ENCODE data around the gene ZNF207.
"Not testable (repeated sequence)": the region's sequence is repeated elsewhere in the genome, so short reads cannot be mapped to it uniquely, and the experiment has no call there.

Gene ZNF207

DNA sequence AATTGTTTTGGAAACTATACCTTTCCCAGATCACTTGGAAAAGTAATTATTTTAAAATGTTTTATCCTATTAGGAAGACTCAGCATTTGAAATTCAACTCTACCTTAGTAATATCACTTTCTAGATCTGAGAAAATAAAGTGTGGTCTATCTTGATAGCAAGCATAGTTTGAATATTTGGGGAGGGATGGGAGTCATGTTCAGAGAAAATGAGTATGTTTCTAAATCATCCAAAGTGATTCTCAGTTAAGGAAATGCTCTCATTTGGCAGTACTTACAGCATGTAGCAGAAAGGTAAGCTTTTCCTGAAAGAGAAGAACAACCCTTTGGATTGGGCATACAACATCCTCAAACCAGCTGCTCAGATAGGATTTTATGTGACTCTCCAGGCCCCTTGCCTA lies 14.9 kb upstream of the ZNF207 start:
- no peak for DNase-seq (ENCODE audit: low read depth in 1 of 2, low spot score in 1 of 2)

DNA sequence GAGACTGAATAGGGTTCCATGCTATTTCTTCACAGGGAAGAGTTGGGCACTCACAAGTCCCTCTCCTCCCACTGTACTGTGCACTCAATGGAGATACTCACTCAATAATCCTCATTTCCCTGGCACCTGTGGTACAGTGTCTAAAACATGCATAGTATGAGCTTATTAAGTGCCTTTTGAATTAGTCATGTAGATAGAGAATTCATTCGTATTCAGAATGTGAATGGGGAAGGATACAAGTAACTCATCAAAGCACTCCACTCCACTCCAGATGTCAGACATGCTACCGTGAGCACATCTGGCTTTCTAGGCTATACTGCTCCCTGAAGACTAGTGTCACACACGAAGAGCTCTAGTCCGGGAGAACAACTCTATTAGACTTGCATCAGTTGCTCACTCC lies 14.3 kb upstream of the ZNF207 start:
- no peak for DNase-seq (ENCODE audit: low read depth in 1 of 2, low spot score in 1 of 2)

DNA sequence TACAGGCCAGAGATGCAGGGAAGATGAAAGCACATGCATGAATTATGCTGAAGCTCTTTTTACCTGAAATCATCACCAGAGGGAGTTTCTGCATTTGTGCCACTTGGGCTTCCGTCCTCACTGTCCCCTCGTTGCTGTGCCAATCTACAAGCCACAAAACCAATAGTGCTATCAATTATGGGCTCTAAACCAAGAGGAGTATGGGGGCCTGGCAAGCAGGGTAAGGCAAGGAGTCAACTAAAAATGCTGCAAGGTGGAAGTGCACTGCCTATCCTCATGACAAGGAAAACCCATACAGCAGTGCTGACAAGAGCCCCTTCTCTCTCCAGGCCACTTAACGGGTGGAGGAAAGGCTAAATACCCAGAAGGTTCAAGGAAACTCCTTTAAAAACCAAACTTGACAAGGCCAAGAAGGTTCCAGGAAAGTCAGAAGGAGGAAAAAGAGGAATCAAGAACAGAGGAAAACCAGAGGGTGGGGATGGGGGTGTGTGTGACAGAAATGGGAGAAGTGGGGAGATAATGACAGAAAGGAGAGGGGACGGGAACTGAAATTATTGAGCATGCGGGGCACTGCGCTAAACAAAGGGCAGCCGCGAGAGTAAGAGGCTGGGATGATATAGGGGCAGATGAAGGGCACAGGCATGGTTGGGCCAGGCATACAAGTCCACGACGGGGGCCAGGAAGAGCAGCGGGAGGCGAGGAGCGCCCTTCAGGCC lies 8.7 kb upstream of the ZNF207 start:
- DNase-seq (ENCODE audit: low read depth in 1 of 2, low spot score in 1 of 2), result no peak

DNA sequence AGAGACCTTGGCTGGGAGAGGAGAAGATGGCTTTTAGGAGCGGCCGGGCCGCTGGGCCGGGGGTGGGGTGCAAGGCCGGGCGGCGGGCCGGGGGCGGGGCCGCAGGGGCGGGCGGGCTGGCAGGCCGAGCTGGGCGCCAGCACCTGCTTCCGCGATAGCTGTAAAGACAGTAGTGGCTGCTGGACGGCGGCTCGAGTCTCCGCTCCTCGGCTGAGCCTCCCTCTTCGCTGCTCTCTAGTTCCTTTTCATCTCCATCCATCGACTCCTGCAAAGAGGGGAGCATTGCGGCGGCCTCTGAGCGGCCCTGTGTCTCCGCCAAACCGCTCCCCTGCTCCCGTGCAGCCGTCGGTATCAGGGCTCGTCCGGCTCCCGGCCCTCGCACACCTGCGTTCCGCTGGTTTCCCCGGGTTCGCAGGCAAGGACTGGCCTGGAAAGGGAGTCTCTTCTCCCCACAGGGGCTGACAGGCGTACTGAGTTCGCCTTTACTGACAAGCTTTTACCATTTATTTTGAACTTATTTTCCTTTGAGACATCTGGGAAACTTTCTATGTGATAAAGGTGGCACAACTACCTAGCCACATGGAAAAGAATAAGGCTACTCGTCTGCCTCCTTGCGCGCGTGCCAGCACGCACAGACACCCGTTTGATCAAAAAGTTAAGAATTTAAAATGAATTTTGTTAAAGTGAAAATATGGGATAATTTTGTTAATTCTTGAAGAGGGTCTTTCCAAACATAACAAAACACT lies 7.9 kb upstream of the ZNF207 start, which contains the start of gene C17orf75:
TSS of gene C17orf75 (minus strand) at position 317 of the 746 bp plus-strand sequence. CDS start at position 283, 34 bp downstream.
- peak; percentile 61 to 64 for DNase-seq (ENCODE audit: low read depth in 1 of 2, low spot score in 1 of 2)

- DNase-seq (ENCODE audit: low read depth in 1 of 2, low spot score in 1 of 2), result no peak
These were observed 7.2 kb upstream of the ZNF207 start for GRCh38 chr17:32342603-32343325.

DNA sequence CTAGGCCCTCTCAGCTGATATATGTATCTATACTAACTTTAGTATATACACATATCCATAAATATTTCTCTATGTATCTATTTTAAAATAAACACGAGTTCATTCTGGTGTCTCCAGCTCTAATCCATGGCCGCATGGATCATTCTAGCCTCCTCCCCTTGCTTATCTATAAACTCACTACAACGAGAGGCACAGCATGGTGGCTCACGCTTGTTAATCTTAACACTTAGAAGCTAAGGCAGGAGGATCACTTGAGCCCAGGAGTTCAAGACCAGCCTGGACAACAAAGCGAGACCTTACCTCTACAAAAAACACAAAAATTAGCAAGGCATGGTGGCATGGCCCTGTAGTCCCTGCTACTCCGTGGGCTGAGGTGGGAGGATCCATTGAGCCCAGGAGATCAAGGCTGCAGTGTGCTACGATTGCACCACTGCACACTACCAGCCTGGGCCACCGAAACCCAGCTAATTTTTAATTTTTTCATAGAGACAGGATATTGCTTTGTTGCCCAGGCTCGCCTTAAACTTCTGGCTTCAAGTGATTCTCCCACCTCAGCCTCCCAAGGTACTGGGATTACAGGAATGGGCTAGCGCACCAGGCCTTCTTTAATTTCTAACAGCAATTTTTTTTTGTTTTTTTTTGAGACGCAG lies 3.9 kb upstream of the ZNF207 start:
- DNase-seq (ENCODE audit: low read depth in 1 of 2, low spot score in 1 of 2), result no peak

- no peak for DNase-seq (ENCODE audit: low read depth in 1 of 2, low spot score in 1 of 2)
These were observed 1.5 kb upstream of the ZNF207 start for GRCh38 chr17:32348483-32348800.

DNA sequence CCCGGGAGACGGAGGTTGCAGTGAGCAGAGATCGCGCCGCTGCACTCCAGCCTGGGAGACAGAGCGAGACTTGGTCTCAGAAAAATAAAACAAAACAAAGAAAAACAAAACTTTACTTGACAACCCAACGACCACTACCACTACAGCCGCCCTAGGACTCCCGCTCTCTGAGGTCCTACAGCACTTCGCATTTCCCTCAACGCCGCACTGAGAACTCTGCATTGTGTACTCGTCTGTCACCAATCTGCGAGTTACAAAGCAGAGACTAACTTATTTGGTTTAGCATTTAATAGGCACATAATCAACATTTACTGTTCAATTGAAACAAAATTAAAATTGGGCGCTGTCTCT lies 479 bp upstream of the ZNF207 start:
- DNase-seq (ENCODE audit: low read depth in 1 of 2, low spot score in 1 of 2), result no peak

DNA sequence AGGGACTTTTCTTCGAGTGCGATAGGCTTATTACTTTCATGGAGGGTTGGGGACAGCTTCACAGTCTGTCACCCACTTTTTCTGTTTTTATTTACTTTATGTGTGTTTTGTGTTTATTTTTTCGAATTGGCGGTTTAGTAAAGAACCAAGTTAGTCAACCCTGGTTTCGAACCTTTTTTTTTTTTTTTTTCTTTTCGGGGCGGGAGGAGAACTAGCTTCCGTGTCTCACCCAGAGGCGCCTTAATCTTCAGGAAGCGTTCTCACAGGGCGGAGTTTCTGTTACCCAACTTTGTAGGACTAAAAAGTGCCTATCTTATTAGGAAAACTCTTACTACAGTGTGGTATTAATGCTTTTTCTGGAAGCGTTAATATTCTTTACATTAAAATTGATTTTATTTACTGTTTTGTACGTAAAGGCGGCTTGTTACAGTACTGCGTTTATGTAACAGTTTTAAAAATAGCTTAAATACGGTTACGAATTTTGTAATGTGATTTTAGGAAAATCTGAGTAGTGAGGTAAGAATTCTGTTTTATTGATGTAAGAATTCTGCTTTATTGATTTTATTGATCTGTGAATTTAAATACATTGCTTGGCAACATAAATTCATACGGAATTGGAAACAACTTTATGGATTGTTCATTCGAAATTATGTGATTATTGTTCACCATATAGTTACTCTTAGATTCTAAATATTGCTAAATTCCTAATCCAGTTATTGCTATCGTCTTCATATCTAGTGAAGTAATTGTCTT lies 885 bp downstream of the ZNF207 start:
- peak in 1 of 2 donors; percentile 13 for DNase-seq (ENCODE audit: low read depth in 1 of 2, low spot score in 1 of 2)

- not testable (repeated sequence) for DNase-seq (ENCODE audit: low read depth in 1 of 2, low spot score in 1 of 2)
These were observed 2.8 kb downstream of the ZNF207 start for GRCh38 chr17:32352734-32353133.

DNA sequence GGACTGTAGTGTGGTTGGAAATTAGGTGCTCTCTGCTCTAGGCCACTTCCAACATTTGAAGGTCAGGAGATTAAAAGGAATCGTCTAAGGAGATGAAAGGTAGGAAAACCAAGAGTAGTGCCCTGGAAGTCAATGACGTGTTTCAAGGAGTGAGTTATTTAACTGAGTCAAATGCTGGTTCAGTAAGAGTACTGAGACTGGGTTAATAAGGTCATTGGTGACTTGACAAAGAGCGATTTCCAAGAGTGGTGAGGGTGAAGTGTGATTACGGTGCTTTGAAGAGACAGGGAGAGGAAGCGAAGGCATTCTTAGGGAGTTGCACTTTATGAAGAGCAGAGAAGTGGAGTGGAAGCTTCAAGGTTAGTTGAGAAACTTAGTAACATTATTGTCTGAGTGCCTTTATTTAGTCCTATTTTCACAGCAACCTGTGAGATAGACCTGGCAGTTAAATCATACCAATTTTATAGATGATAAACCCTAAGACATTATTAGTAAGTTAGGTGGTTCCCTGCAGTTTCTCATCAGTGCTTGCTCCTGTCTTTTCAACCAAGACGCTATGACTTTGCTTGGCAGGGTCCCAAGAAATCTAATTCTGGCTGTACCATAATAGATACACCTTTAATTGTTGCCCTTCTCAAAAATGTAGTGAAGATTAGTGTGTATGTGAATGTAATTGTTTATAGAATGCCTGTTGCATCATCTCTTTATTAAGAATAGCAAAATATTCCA lies 5.9 kb downstream of the ZNF207 start:
- no peak for DNase-seq (ENCODE audit: low read depth in 1 of 2, low spot score in 1 of 2)

- DNase-seq (ENCODE audit: low read depth in 1 of 2, low spot score in 1 of 2), result no peak
These were observed 6.4 kb downstream of the ZNF207 start for GRCh38 chr17:32356378-32356743.

GRCh38 chr17:32356750-32357149 lies 6.8 kb downstream of the ZNF207 start:
- no peak for DNase-seq (ENCODE audit: low read depth in 1 of 2, low spot score in 1 of 2)

DNA sequence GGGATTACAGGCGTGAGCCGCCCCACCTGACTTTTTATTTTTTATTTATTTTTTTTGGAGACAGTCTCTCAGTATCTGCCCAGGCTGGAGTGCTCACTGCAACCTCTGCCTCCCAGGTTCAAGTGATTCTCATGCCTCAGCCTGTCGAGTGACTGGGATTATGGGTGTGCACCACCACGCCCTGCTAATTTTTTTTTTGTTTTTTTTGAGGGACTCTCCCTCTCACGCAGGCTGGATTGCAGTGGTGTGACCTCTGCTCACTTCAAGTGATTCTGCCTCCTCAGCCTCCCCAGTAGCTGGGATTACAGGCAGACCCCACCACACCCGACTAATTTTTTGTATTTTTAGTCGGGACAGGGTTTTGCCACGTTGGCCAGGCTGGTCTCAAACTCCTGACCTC lies 7.7 kb downstream of the ZNF207 start:
- no peak for DNase-seq (ENCODE audit: low read depth in 1 of 2, low spot score in 1 of 2)

DNA sequence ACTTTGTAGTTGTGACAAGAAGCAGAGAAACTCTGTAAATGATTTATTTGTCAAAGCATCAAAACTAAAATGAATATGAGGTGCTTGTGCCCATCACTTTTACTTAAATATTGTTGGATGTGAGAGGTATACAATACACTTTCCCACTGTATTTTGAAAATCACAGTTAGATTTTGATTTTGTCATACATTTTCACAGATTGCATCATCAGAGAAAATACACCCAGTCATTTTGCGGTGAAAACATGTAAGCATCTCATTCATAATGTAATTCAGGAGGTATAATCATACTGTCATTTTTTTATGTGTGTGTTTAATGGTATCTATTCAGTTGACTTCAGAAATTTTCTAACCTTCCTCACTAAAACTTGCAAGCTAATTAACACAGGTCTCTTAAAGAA lies 11.3 kb downstream of the ZNF207 start:
- no peak for DNase-seq (ENCODE audit: low read depth in 1 of 2, low spot score in 1 of 2)

DNA sequence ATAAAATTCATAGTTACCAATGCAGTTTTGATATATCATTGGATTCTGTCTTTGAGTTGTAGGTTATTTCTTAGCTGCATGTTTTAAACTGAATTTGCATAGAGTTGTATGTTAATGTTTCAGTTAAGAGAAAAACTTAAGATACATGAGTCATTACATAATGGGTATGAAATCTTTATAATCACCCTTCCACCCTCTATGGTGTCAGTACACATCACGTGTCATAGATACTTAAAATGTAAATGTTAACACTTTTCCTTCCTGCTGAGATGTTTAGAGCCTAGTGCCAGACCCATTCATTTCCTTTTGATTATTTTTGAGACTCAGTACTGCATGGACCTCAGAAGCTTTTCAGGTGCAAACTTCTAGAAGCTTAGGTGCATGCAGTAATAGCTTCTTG lies 20.5 kb downstream of the ZNF207 start:
- no peak for DNase-seq (ENCODE audit: low read depth in 1 of 2, low spot score in 1 of 2)

DNA sequence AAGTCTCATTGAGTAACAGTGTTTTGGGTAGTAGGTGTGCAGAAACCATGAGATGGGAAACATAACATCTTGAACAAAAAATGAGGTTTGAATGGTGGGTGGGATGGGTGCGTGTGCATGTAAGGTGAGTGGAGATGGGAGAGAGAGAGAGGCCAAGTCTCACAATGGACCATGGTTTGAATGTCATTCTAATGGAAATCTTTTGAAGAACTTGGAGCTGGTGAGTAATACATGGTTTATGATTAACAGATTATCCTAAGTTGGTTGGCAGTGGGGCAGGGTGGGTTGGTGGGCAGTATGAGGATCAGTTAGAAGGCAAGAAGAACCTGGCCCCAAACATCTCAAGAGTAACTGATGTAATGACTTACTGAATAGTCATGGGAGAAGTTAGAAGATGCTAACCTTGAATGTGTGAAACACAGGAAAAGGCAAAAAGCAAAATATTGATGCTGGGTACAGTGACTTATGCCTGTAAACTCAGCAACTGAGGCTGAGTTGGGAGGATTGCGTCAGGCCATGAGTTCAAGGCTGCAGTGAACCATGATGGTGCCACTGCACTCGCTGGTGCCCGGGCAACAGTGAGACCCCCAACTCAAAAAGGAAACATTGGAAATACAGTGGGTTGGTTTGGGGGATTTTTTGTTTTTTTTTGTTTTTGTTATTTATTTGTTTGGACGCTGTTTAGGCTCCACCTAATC lies 32.7 kb downstream of the ZNF207 start:
- DNase-seq (ENCODE audit: low read depth in 1 of 2, low spot score in 1 of 2), result no peak

DNA sequence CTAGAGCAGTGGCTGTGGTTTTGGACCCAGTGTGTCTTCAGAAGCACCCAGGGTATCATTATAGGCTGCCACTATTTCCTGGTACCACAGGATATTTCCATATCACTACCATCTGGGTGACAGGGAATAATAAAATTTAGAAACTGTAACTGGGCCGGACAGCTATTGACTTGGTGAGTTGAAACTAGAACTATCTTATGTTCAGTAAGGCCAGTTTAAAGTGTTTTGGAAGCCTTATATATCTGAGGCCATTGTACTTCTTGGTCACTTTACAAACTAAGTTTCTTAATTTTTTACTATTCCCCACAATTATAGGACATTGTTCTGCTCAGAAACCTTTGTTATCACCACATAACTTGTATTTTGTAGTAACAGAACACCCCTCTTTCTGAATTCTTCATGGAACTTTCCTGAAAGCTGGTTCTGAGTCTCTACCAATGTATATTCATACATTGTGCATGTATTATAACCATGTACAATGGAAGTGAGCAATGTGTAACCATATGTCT lies 34.0 kb downstream of the ZNF207 start:
- no peak for DNase-seq (ENCODE audit: low read depth in 1 of 2, low spot score in 1 of 2)

DNA sequence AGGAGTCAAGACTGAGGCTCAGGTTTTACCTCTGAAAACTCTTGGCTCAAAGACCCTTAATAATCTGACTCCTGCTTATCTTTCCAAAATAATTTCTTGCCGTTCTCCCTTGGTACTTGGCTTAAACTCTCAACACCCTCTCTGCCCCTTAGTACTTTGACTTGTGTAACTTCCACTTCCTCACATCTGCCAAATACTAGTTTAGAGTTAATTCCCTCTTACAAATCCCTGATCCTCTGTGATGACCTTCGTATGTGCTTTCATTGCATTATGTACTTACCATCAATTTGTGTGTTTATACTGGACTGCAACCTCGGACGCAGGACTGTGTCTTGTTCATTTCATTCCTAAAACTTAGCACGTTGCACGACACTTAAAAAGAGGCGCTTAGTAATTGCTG lies 35.2 kb downstream of the ZNF207 start:
- no peak for DNase-seq (ENCODE audit: low read depth in 1 of 2, low spot score in 1 of 2)

DNA sequence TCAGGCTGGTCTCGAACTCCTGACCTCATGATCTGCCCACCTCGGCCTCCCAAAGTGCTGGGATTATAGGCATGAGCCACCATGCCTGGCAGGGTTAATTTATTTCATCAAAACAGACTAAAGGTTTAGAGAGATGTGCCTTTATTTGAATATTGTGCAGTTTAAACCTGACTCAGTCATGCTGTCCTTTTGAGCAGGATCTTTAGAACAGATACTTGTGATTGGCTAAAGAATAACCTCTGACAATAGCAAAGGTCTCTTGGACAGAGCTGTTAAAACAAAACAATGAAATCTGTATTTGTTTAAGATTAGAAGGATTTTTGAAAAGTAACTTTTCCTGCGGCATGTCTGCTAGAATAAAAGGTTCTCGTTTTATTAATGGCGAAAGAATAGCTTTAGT lies 36.0 kb downstream of the ZNF207 start:
- DNase-seq (ENCODE audit: low read depth in 1 of 2, low spot score in 1 of 2), result no peak

All from activated T-helper 1 cell treated with anti-CD3 and anti-CD28 coated beads, Interleukin-2, amount 50 U/mL, for 16 hours (primary cell).